Stimulated activated naive CD4-positive, alpha-beta T cell (primary cell): Measurements from ENCODE around the gene IQCK.

Experiments
- DNase-seq, 6 experiments: peaks; one replicate each; lab custom pipeline; 2025; lab: John Stamatoyannopoulos, UW

Gene IQCK

GRCh38 chr16:19804538-19805323 lies 86.7 kb downstream of the IQCK start:
- DNase-seq, result peak in 4 of 6 experiments; percentile 5 to 43 (median 25)

DNA sequence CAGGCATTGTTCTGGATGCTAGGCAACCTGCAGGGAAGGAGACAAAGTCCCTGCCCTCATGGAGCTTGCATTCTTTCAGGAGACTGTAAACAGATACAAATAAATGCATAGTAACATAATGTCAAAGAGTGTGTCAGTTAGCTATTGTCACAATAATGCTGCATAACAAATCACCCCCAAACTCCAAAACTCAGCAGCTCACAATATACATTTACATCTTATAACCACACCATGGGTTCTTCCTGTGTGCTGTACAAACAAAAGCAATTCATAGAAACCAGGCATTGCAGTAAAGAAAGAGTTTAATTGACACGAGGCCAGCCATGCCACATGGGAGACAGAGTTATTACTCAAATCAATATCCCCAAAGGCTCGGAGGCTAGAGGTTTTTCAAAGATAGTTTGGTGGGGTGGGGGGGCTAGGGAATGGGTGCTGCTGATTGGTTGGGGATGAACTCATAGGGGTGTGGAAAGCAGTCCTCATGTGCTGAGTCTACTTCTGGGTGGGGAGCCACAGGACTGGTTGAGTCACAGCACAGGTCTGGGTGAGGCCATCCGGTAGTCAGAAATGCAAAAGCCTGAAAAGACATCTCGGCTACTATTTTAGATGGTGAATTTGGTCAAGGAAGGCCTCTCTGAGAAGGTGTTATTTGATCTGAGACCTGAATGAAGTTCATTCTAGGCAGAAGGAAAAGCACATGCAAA lies 87.5 kb downstream of the IQCK start:
- DNase-seq, result no peak

- no peak for DNase-seq
Measured at GRCh38 chr16:19808061-19808641, 90.1 kb downstream of the IQCK start.

DNA sequence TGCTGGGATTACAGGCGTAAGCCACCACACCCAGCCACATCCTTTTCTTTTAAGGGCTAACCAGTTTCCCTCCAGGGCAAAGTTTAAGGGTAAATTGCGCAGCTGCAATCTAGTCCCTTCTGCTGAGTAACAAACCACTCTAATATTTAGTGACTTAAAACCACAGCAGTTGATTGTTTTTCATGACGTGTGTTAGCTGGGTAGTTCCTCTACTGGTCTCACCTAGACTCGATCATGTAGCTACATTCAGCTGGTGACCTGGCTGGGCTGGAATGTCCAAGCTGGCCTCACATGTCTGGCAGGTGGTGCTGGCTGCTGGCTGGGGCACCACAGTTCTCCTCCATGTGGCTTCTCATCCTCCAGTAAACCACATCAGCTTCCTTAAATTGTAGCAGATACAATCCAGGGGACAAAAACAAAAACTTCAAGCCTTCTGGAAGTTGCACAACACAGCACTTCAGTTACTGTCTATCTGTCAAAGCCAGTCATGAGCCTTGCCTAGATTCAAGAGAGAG lies 91.1 kb downstream of the IQCK start:
- no peak for DNase-seq

- no peak for DNase-seq
Measured at GRCh38 chr16:19809693-19810092, 91.6 kb downstream of the IQCK start.

DNA sequence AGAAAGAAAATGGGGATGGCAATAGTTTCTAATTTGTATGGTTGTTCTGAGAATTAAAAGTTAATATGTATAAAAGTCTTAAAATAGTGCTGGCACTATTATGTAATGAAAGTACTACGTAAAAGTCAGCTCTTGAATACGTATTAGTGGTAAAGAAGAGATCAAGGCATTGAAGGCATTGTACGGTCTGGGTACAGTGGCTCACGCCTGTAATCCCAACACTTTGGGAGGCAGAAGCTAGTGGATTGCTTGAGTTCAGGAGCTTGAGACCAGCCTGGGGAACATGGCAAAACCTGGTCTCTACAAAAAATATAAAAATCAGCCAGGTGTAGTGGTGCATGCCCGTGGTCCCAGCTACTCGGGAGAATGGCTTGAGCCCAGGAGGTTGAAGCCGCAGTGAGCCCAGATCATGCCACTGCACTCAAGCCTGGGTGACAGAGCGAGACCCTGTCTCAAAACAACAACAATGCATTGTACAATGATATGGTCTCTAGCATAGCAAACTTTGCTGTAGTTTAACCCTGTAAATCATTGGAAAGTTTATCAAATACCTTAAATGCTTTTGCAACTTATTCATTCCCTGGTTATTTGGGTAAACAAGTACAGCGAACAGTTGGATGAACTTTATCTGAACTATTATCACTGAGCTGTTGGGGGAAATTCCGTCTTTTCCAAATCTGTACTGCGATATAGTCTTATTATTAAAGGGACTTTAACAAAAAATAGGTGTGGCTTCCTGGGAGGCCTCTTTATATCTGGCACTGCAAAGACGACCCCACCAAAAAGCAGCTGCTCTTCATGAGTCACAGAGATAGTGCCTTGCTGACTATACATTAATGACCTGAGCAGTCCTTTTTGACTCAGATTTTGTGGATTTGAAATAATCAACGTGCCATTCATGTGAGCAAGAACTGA lies 93.0 kb downstream of the IQCK start:
- DNase-seq, result no peak

DNA sequence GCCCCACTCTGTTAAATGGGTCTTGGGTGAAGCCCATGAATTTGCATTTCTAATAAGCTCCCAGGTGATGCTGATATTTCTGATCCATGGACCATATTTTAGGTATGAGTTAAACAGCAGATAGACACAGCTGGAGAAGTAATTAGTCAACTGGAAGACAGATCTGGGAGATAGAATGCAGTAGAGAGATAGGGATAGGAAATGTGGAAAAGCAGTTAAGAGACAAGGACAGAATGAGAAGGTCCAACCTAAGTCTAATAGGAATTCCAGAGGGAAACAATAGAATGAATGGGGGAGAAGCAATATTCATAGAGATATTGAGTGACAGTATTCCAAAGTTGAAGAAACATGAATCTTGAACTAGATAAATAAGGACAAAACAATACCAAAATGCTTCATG lies 94.9 kb downstream of the IQCK start:
- no peak for DNase-seq

GRCh38 chr16:19815418-19815817 lies 97.3 kb downstream of the IQCK start:
- DNase-seq, result no peak

DNA sequence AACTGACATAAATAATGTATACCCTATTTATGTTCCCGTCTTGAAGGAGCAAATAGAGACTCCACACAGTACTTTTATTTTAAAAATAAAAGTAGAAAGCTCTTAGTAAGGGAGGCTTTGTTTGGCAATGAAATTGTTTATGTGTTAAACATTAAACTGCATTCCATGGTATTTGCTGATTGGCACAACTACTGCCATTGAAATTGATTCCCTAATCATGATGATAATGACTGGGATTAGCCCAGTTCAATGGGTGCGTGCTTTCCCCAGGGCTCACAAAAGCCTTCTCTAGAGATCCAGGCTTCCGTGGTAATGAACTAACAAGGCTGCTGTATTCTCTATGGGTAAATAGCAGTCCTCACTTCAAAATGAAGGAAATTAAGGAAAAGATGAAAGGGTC lies 99.1 kb downstream of the IQCK start:
- no peak for DNase-seq

DNA sequence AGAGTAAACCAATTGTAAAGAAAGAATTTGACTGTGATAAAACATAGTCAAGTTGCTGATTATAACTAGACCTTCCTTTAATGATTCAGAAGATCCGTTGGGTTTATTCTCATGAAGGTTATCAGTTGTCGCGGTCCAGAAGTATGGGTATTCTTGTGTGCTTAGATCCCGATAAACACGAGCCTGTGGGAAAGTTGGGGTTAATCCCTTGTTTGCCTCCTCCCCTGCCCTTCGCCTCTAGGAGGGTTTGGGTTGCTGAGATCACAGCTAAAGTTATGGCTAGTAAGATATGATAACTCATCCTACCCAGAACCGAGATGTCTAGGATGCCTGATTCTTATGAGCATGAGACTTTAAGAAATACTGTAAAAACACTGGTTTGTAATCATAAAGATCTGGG lies 99.8 kb downstream of the IQCK start:
- no peak for DNase-seq

DNA sequence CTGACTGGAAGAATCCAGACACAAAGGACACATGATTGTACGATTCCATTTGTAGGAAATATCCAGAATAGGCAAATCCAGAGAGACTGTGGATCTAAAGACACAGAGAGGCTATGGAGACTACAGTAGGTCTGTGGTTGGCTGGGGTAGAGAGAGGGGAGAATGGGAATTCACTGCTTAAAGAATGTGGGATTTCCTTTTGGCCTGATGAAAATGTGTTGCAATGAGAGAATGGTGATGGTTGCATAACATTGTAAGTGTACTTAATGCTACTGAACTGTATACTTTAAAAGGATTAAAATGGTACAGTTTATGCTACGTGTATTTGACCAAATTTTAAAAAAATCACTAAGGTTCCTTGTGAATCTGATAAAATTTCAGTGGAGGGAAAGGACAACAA lies 104.5 kb downstream of the IQCK start:
- no peak for DNase-seq

GRCh38 chr16:19823322-19823721 lies 105.3 kb downstream of the IQCK start:
- no peak for DNase-seq

DNA sequence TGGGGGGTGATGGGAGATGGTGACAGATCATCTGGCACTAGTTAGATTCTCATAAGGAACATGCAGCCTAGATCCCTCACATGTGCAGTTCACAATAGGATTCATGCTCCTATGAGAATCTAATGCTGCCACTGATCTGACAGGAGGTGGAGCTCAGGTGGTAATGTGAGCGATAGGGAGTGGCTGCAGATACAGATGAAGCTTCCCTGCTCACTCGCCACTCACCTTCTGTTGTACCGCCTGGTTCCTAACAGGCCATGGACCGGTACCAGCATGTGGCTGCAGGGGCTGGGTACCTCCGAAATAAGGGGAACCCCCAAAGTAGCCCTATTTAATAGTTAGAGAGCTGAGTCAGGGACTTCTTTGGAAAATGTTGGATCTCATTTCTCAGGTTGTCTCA lies 106.1 kb downstream of the IQCK start:
- no peak for DNase-seq

DNA sequence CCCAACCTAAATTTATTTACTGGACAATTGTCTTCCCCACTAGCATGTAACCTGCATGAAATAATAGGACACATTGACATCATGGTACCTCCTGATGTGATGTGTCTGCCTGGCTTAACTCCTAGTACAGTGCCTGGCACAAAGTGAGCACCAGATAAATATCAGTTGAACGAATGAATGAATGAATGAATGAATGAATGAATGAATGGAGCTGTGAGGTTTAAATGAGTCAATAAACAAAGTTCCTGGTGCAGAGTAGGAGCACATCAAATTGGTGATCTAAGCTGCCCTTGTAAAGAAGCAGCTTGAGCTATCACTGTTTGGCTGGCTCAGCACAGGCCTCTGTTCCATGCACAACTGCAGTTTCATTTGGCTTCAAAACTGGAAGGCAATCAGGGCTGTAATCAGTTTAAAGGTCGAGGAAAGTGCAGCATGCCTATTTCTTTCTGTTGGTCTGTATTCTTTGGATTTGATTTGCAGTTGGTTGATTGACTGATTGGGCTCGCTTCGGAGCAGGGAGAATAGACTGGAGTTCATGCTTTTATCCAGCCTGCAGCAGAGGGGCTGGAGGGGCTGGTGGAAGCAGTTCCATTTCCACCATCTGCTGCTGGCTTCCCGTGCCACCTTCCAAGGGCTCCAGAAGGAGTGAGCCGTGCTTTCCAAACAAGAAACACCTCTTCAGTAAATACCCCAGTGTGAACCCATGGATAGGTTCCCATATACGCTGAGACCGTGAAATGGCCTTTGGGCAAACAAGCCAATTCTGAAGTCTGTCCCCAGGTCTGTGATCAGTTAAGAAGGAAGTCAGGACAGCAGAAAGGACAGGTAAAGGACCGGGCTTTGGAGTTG lies 112.0 kb downstream of the IQCK start:
- DNase-seq, result no peak

GRCh38 chr16:19830902-19831560 lies 113.0 kb downstream of the IQCK start:
- no peak for DNase-seq

GRCh38 chr16:19831678-19832077 lies 113.6 kb downstream of the IQCK start:
- no peak for DNase-seq

DNA sequence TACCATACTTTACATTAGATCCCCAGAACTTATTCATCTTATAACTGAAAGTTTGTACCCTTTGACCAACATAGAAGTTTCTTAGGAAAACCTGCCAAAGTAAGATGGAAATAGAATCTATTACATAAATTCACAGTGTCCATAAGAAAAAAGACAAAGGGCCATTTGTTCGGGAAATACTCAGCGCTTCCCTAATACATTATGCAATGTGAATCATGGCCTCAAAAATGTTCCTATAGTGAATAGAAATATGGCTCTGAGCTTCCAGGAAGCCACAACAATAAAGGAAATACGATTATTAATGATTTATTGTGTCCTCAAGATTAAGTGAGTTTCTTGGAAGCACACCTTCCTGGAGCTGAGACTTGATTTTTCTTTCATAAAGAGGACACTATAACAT lies 115.1 kb downstream of the IQCK start:
- no peak for DNase-seq

DNA sequence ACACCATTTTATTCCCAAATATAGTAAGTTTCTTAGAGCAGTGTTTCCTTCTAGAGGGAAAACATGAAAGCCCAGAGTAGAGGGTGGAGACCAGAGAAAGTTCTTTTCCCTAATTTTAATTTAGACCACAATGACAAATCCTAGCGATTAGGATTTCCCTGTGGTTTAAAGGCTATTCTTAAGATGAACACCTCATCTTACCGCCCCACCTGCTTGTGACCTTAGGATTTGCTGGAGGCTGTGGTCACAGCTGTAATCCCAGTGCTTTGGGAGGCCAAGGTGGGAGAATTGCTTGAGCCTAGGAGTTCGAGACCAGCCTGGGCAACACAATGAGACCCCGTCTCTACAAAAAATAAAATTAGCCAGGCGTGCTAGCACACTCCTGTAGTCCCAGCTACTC lies 115.5 kb downstream of the IQCK start:
- no peak for DNase-seq

GRCh38 chr16:19835196-19835595 lies 117.1 kb downstream of the IQCK start:
- DNase-seq, result no peak

GRCh38 chr16:19835968-19836421 lies 117.9 kb downstream of the IQCK start:
- no peak for DNase-seq
